Panc1 (cell line): Measurements from ENCODE around the gene APP. TPM values are rescaled to one million over a fixed set of nuclear protein-coding genes. Genes with fewer than 3 reads are reported as not detected.

ENCODE experiments used
- ATAC-seq: fragments of 200-7000 bp; cut with Tn5 transposase; 2 replicates; pipeline ENCODE4 v1.9.1; 2020; ENCODE audit warnings: mild to moderate bottlenecking, moderate library complexity
- BruUV-seq: library from RNA; stranded (reverse); fragments of 400-500 nt; replicated peaks from 2 replicates; lab custom pipeline; 2021; lab: Mats Ljungman, UMichigan
- CTCF ChIA-PET: fragments of 300-600 bp; sonication (Branson Sonifier 250); formaldehyde crosslinking; loops from one replicate; lab custom pipeline; 2022; ENCODE audit warnings: antibody characterized with exemption; lab: Charles Lee
- POLR2A ChIA-PET: fragments of 300-600 bp; sonication (Branson Sonifier 250); formaldehyde crosslinking; loops from one replicate; lab custom pipeline; 2022; ENCODE audit warnings: antibody characterized with exemption; lab: Charles Lee
- DNase-seq: peaks from one replicate; pipeline ENCODE4 v3.0.0-alpha.2; 2010; ENCODE audit warnings: low read depth, low spot score
- H3K27ac ChIP-seq: 2 replicates; pipeline ENCODE4 v1.5.1; 2011; ENCODE audit warnings: mild to moderate bottlenecking, low read length, inconsistent platforms
- H3K27me3 ChIP-seq: fragments of 200-500 bp; sonication (Bioruptor generic); 2 replicates; pipeline ENCODE4 v1.6.0; 2014; ENCODE audit warnings: low read length, inconsistent platforms; ENCODE audit not compliant: control insufficient read depth, insufficient read depth
- H3K36me3 ChIP-seq: fragments of 200-500 bp; sonication (Bioruptor generic); 2 replicates; pipeline ENCODE4 v1.5.1; 2014; ENCODE audit warnings: inconsistent platforms, mild to moderate bottlenecking, low read length, moderate library complexity; ENCODE audit not compliant: control insufficient read depth, insufficient read depth
- H3K4me1 ChIP-seq: 2 replicates; pipeline ENCODE4 v1.5.1; 2011; ENCODE audit warnings: inconsistent platforms, mild to moderate bottlenecking, low read length, moderate library complexity; ENCODE audit not compliant: control insufficient read depth, insufficient read depth
- H3K4me3 ChIP-seq, 2 experiments: 2 replicates each; pipeline ENCODE4 v1.5.1; 2011 to 2012; ENCODE audit warnings: low read depth in 2 of 2, low read length in 2 of 2, mild to moderate bottlenecking in 2 of 2, inconsistent platforms in 1 of 2, moderate library complexity in 1 of 2
- H3K9me3 ChIP-seq: fragments of 200-500 bp; sonication (Bioruptor generic); 2 replicates; pipeline ENCODE4 v1.5.1; 2014; ENCODE audit warnings: low read depth, mild to moderate bottlenecking, inconsistent platforms, low read length, moderate library complexity; ENCODE audit not compliant: control insufficient read depth, insufficient read depth
- POLR2AphosphoS5 ChIP-seq: IDR thresholded peaks from 2 replicates; pipeline ENCODE4 v1.6.1; 2012; ENCODE audit warnings: mild to moderate bottlenecking, low read depth, low read length, moderate library complexity
- SIN3A ChIP-seq: IDR thresholded peaks from 2 replicates; pipeline ENCODE4 v1.6.1; 2012; ENCODE audit warnings: low read depth, mild to moderate bottlenecking, low read length, moderate library complexity, borderline replicate concordance; ENCODE audit not compliant: insufficient read depth
- TCF7L2 ChIP-seq: IDR thresholded peaks from 2 replicates; pipeline ENCODE4 v1.6.1; 2011; ENCODE audit warnings: mild to moderate bottlenecking, low read depth, low read length, inconsistent platforms
- in situ Hi-C: cut with HindIII; loops from 2 replicates; pipeline ENCODE4 v1.10.0; 2016; ENCODE audit warnings: low sequenced_read_pairs, low pct_unique_long_range_greater_than_20kb
- intact Hi-C: fragments of 100-400 bp; cut with micrococcal nuclease; formaldehyde crosslinking; loops from one replicate; pipeline ENCODE4 v1.10.0; 2022; ENCODE audit not compliant: unreplicated experiment
- total RNA-seq: library from RNA; stranded (reverse); gene quantifications from one replicate; pipeline ENCODE4 v1.2.1, GENCODE V29; 2021; ENCODE audit not compliant: unreplicated experiment
- TF ChIP-seq, protein P1 (sequence below): fragments of 450-650 bp; IDR thresholded peaks from 2 replicates; pipeline ENCODE4 v1.5.1; 2017; ENCODE audit warnings: mild to moderate bottlenecking
- TF ChIP-seq, protein P2 (sequence below), 2 experiments: IDR thresholded peaks; 2 replicates each; pipeline ENCODE4 v1.6.1; 2011 to 2012; ENCODE audit warnings: low read depth in 2 of 2, control low read depth in 1 of 2, low read length in 1 of 2, mild to moderate bottlenecking in 1 of 2, moderate library complexity in 1 of 2; ENCODE audit not compliant: insufficient read depth in 1 of 2

Gene APP
- total RNA-seq, 1 experiment from 2014 or later = 542 TPM

DNA sequence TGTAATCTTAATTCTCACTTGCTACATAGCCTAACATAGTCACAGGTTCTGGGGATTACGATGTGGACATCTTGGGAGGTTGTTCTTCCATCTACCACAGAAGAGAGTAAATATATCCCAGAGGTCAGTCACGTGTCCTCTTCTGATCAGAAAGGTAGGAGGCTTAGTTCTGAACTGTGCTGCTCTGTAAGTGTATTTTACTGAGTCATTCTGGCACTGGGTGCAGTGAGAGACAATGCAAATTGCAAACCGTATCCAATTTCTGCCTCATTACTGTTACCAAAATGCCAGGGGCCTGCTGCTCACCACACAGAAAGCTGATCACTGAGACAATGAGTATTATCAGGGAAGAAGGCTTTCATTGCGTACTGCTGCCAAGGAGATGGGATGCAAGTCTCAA is 331.8 kb downstream of the APP start:
- H3K9me3 ChIP-seq = no peaks in the 10 kb centered on the region
- no TSS peak for BruUV-seq
- in situ Hi-C loops (no loop called here), intact Hi-C loops (no loop called here)
- H3K27me3 ChIP-seq = peaks cover 3% of the 10 kb centered on the region
- no peak overlapping the region for H3K27ac ChIP-seq
- DNase-seq = no peak
- ChIA-PET CTCF (no interaction called here), POLR2A (no interaction called here)
- ATAC-seq = no peak
- TF ChIP-seq, protein P1, sequence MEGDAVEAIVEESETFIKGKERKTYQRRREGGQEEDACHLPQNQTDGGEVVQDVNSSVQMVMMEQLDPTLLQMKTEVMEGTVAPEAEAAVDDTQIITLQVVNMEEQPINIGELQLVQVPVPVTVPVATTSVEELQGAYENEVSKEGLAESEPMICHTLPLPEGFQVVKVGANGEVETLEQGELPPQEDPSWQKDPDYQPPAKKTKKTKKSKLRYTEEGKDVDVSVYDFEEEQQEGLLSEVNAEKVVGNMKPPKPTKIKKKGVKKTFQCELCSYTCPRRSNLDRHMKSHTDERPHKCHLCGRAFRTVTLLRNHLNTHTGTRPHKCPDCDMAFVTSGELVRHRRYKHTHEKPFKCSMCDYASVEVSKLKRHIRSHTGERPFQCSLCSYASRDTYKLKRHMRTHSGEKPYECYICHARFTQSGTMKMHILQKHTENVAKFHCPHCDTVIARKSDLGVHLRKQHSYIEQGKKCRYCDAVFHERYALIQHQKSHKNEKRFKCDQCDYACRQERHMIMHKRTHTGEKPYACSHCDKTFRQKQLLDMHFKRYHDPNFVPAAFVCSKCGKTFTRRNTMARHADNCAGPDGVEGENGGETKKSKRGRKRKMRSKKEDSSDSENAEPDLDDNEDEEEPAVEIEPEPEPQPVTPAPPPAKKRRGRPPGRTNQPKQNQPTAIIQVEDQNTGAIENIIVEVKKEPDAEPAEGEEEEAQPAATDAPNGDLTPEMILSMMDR = no peak
- TF ChIP-seq SIN3A = no peak
- TF ChIP-seq, protein P2, sequence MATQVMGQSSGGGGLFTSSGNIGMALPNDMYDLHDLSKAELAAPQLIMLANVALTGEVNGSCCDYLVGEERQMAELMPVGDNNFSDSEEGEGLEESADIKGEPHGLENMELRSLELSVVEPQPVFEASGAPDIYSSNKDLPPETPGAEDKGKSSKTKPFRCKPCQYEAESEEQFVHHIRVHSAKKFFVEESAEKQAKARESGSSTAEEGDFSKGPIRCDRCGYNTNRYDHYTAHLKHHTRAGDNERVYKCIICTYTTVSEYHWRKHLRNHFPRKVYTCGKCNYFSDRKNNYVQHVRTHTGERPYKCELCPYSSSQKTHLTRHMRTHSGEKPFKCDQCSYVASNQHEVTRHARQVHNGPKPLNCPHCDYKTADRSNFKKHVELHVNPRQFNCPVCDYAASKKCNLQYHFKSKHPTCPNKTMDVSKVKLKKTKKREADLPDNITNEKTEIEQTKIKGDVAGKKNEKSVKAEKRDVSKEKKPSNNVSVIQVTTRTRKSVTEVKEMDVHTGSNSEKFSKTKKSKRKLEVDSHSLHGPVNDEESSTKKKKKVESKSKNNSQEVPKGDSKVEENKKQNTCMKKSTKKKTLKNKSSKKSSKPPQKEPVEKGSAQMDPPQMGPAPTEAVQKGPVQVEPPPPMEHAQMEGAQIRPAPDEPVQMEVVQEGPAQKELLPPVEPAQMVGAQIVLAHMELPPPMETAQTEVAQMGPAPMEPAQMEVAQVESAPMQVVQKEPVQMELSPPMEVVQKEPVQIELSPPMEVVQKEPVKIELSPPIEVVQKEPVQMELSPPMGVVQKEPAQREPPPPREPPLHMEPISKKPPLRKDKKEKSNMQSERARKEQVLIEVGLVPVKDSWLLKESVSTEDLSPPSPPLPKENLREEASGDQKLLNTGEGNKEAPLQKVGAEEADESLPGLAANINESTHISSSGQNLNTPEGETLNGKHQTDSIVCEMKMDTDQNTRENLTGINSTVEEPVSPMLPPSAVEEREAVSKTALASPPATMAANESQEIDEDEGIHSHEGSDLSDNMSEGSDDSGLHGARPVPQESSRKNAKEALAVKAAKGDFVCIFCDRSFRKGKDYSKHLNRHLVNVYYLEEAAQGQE (IDR thresholded peaks at IDR 0.05; ENCODE audit: insufficient read depth in 1 of 2, low read depth in 2 of 2, low read length in 1 of 2) = no peak
- TF ChIP-seq TCF7L2 = no peak
- TF ChIP-seq POLR2AphosphoS5 = no peak
- no peak overlapping the region for H3K4me3 ChIP-seq
- H3K36me3 ChIP-seq = no peaks in the 10 kb centered on the region
- no peaks in the 10 kb centered on the region for H3K4me1 ChIP-seq

DNA sequence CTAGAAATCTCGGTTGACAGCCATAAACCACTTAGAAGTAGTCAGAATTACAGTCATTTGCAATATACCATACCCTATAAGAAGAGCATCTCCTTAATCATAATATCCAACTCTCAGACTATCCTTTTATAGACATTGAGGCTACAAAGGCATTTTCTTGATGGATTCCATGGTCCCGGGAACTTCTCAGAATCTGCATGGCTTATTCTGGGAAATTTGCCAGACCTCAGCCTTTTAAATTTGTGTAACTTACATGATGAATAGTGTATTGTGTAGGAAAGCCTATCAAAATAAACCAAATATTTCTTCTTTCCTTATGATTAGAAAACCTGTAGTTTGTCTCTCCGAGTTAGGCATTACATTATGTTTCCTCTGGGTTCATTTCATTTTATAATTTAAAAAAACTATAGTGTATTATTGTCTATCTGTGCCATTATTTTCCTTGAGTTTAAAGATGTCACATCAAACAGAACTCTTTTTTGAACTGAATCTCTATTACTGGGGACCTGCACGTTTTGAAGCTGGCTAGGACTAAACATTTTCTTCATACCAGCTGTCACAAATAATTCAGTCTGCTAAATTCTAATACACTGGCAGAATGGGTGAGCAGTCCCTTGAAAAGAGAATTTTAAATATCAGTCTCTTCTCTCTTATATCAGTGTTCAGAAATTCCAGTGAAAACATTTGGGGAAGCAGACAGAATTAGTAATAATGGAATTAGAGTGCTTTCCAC is 332.9 kb downstream of the APP start:
- in situ Hi-C loops = no loop called here
- ChIA-PET CTCF (no interaction called here), POLR2A (no interaction called here)
- DNase-seq (no peak), ATAC-seq (no peak)
- no peaks in the 10 kb centered on the region for H3K9me3 ChIP-seq
- intact Hi-C loops = no loop called here
- H3K4me1 ChIP-seq = no peaks in the 10 kb centered on the region
- no peaks in the 10 kb centered on the region for H3K36me3 ChIP-seq
- H3K27me3 ChIP-seq = peaks cover 2% of the 10 kb centered on the region; the same call in 1 of the 2 replicates
- no peak overlapping the region for H3K27ac ChIP-seq
- H3K4me3 ChIP-seq = no peak overlapping the region
- no peak for TF ChIP-seq POLR2AphosphoS5
- BruUV-seq = no TSS peak

- POLR2A ChIA-PET = no interaction called here
- no TSS peak for BruUV-seq
Measured at GRCh38 chr21:25836396-25836795, 334.2 kb downstream of the APP start.

More at GRCh38 chr21:25836396-25836795, 334.2 kb downstream of the APP start:
- no peak for DNase-seq
- H3K27ac ChIP-seq = no peak overlapping the region
- CTCF ChIA-PET = no interaction called here
- in situ Hi-C loops (no loop called here), intact Hi-C loops (no loop called here)
- no peak overlapping the region for H3K4me3 ChIP-seq
- no peaks in the 10 kb centered on the region for H3K36me3 ChIP-seq
- H3K4me1 ChIP-seq = no peaks in the 10 kb centered on the region
- H3K27me3 ChIP-seq = no peaks in the 10 kb centered on the region
- ATAC-seq = no peak
- no peak for TF ChIP-seq SIN3A
- TF ChIP-seq TCF7L2 = no peak
- TF ChIP-seq, protein P2 (IDR thresholded peaks at IDR 0.05; ENCODE audit: insufficient read depth in 1 of 2, low read depth in 2 of 2, low read length in 1 of 2) = no peak
- TF ChIP-seq POLR2AphosphoS5 = no peak
- TF ChIP-seq, protein P1 = no peak
- H3K9me3 ChIP-seq = no peaks in the 10 kb centered on the region
